Brain microvascular endothelial cell (primary cell): ENCODE measurements around the gene MRPS11.

Source experiments
- DNase-seq: peaks from one replicate; pipeline ENCODE4 v3.0.0-alpha.2; 2020
- H3K27ac ChIP-seq: fragments of 250-450 bp; sonication (Bioruptor Pico); 2 replicates; pipeline ENCODE4 v1.5.1; 2020; ENCODE audit warnings: mild to moderate bottlenecking, moderate library complexity
- H3K27me3 ChIP-seq: fragments of 250-450 bp; sonication (Bioruptor Pico); replicated peaks from 2 replicates; pipeline ENCODE4 v1.5.1; 2020; ENCODE audit warnings: mild to moderate bottlenecking
- H3K36me3 ChIP-seq: fragments of 250-450 bp; sonication (Bioruptor Pico); replicated peaks from 2 replicates; pipeline ENCODE4 v1.5.1; 2020; ENCODE audit warnings: mild to moderate bottlenecking
- H3K4me3 ChIP-seq: 2 replicates; pipeline ENCODE4 v1.5.1; 2011; ENCODE audit warnings: low read depth, mild to moderate bottlenecking, control low read depth, low read length, moderate library complexity
- CTCF ChIP-seq: IDR thresholded peaks from 2 replicates; pipeline ENCODE4 v1.5.1; 2011; ENCODE audit warnings: low read depth, mild to moderate bottlenecking, moderate library complexity, low read length, control low read depth, inconsistent platforms; ENCODE audit errors: missing control alignments
- in situ Hi-C: cut with HindIII; loops from 2 replicates; pipeline ENCODE4 v1.10.0; 2017; ENCODE audit warnings: low sequenced_read_pairs, low pct_ligation_motif_present

MRPS11 gene

GRCh38 chr15:88489321-88489720 is 21.8 kb downstream of the MRPS11 start:
- in situ Hi-C loops = no loop called here
- Histone ChIP-seq H3K27me3 (no peaks in the 10 kb centered on the region), H3K4me3 (no peak overlapping the region), H3K36me3 (no peaks in the 10 kb centered on the region), H3K27ac (no peak overlapping the region)
- DNase-seq = no peak
- no peak for TF ChIP-seq CTCF

- no peaks in the 10 kb centered on the region for H3K27me3 ChIP-seq
- H3K36me3 ChIP-seq = no peaks in the 10 kb centered on the region
- H3K27ac ChIP-seq = no peak overlapping the region
- H3K4me3 ChIP-seq = no peak overlapping the region
- DNase-seq = no peak
- no peak for TF ChIP-seq CTCF
- in situ Hi-C loops = no loop called here
Observed at GRCh38 chr15:88490036-88490435, 22.5 kb downstream of the MRPS11 start.

- TF ChIP-seq CTCF = no peak
- no peak for DNase-seq
- H3K4me3 ChIP-seq = no peak overlapping the region
- no peaks in the 10 kb centered on the region for H3K36me3 ChIP-seq
- no peaks in the 10 kb centered on the region for H3K27me3 ChIP-seq
- in situ Hi-C loops = no loop called here
- H3K27ac ChIP-seq = no peak overlapping the region
Observed at GRCh38 chr15:88491158-88491557, 23.6 kb downstream of the MRPS11 start.

GRCh38 chr15:88493844-88494243 is 26.3 kb downstream of the MRPS11 start:
- no peak for TF ChIP-seq CTCF
- in situ Hi-C loops = no loop called here
- no peak overlapping the region for H3K27ac ChIP-seq
- no peak overlapping the region for H3K4me3 ChIP-seq
- no peaks in the 10 kb centered on the region for H3K36me3 ChIP-seq
- no peaks in the 10 kb centered on the region for H3K27me3 ChIP-seq
- DNase-seq = no peak

GRCh38 chr15:88497109-88497765 is 29.7 kb downstream of the MRPS11 start:
- no peak for DNase-seq
- TF ChIP-seq CTCF = no peak
- Histone ChIP-seq H3K27ac (no peak overlapping the region), H3K4me3 (no peak overlapping the region), H3K27me3 (no peaks in the 10 kb centered on the region), H3K36me3 (no peaks in the 10 kb centered on the region)
- in situ Hi-C loops = no loop called here

- Histone ChIP-seq H3K27me3 (no peaks in the 10 kb centered on the region), H3K4me3 (no peak overlapping the region), H3K36me3 (no peaks in the 10 kb centered on the region), H3K27ac (no peak overlapping the region)
- DNase-seq = no peak
- no peak for TF ChIP-seq CTCF
- in situ Hi-C loops = no loop called here
Observed at GRCh38 chr15:88498996-88499395, 31.5 kb downstream of the MRPS11 start.
